ENCODE results near the gene RASA2. TPM values are rescaled to one million over a fixed set of nuclear protein-coding genes. Genes with fewer than 3 reads are reported as not detected.

The RASA2 gene
- total and polyA plus RNA-seq, 4 donors = 1.6 to 5.4 (median 4.6) TPM

DNA sequence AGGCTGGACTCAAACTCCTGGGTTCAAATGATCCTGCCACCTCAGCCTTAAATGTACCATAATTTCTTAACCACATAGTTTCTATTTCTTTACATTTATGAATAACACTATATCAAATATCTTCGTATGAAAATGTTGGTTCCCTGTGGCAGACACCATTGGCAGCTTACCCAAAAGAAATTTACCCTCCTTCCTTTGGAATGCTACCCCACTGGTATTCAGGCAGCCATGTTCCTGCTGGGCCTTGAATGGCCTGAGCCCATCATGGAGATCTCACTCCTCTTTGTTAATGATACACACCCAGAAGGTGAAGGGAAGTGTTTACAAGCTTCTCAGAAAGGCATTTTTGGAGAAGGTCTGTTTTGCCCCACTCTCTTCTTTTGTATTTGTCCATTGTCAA lies 157.0 kb downstream of the RASA2 start:
- no peaks in the 10 kb centered on the region for H3K9me3 ChIP-seq (ENCODE audit: control insufficient read depth in 4 of 4, low read length in 3 of 4)
- 80% methylated on average over 1 of the region's 1 CpG for WGBS

GRCh38 chr3:141644931-141645330 lies 158.1 kb downstream of the RASA2 start:
- Histone ChIP-seq H3K36me3 (ENCODE audit: control insufficient read depth in 4 of 4, insufficient read depth in 3 of 4, low read depth in 1 of 4, low read length in 3 of 4) (no peaks in the 10 kb centered on the region), H3K27me3 (ENCODE audit: control insufficient read depth in 4 of 4, insufficient read depth in 4 of 4, low read length in 3 of 4) (no peaks in the 10 kb centered on the region), H3K4me1 (ENCODE audit: control insufficient read depth in 4 of 4, insufficient read depth in 4 of 4, low read length in 3 of 4) (peaks cover 0 to 3% (median 0%) of the 10 kb centered on the region in 4 donors), H3K9me3 (ENCODE audit: control insufficient read depth in 4 of 4, low read length in 3 of 4) (no peaks in the 10 kb centered on the region), H3K9ac (ENCODE audit: low read depth in 1 of 2, low read length in 2 of 2) (no peak overlapping the region), H3K27ac (ENCODE audit: low read depth in 1 of 2, low read length in 2 of 2) (no peak overlapping the region), H3K4me3 (ENCODE audit: low read depth in 1 of 3, low read length in 3 of 3) (no peak overlapping the region)
- WGBS = 31% methylated on average over 5 of the region's 5 CpGs
- peak; percentile 86 for DNase-seq (ENCODE audit: low spot score)
- TF ChIP-seq HNF4A (conservative IDR thresholded peaks at IDR 0.05) (peak; percentile 19 to 47), ZBTB33 (IDR thresholded peaks at IDR 0.05) (no peak), HNF4G (IDR thresholded peaks at IDR 0.05) (no peak), TAF1 (conservative IDR thresholded peaks at IDR 0.05) (no peak), YY1 (IDR thresholded peaks at IDR 0.05) (no peak), GABPA (IDR thresholded peaks at IDR 0.05 in 1 of 2, conservative IDR thresholded peaks at IDR 0.05 in 1 of 2) (no peak), FOXA2 (IDR thresholded peaks at IDR 0.05) (no peak), EGR1 (IDR thresholded peaks at IDR 0.05; ENCODE audit: low read depth in 2 of 2) (no peak), REST (IDR thresholded peaks at IDR 0.05) (no peak), FOXA1 (IDR thresholded peaks at IDR 0.05) (no peak), RAD21 (IDR thresholded peaks at IDR 0.05) (peak; percentile 66 to 79), RXRA (IDR thresholded peaks at IDR 0.05) (peak; percentile 23 to 39)
- TF ChIP-seq, protein P1, sequence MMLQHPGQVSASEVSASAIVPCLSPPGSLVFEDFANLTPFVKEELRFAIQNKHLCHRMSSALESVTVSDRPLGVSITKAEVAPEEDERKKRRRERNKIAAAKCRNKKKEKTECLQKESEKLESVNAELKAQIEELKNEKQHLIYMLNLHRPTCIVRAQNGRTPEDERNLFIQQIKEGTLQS (IDR thresholded peaks at IDR 0.05) = no peak
- TF ChIP-seq, protein P2, sequence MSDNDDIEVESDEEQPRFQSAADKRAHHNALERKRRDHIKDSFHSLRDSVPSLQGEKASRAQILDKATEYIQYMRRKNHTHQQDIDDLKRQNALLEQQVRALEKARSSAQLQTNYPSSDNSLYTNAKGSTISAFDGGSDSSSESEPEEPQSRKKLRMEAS (IDR thresholded peaks at IDR 0.05) = no peak
- TF ChIP-seq, protein P3, sequence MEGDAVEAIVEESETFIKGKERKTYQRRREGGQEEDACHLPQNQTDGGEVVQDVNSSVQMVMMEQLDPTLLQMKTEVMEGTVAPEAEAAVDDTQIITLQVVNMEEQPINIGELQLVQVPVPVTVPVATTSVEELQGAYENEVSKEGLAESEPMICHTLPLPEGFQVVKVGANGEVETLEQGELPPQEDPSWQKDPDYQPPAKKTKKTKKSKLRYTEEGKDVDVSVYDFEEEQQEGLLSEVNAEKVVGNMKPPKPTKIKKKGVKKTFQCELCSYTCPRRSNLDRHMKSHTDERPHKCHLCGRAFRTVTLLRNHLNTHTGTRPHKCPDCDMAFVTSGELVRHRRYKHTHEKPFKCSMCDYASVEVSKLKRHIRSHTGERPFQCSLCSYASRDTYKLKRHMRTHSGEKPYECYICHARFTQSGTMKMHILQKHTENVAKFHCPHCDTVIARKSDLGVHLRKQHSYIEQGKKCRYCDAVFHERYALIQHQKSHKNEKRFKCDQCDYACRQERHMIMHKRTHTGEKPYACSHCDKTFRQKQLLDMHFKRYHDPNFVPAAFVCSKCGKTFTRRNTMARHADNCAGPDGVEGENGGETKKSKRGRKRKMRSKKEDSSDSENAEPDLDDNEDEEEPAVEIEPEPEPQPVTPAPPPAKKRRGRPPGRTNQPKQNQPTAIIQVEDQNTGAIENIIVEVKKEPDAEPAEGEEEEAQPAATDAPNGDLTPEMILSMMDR (IDR thresholded peaks at IDR 0.05; ENCODE audit: low read depth, low read length, missing input control) = peak; percentile 61

More for the DNA sequence above, 157.0 kb downstream of the RASA2 start:
- no peaks in the 10 kb centered on the region for H3K27me3 ChIP-seq (ENCODE audit: control insufficient read depth in 4 of 4, insufficient read depth in 4 of 4, low read length in 3 of 4)
- H3K9ac ChIP-seq (ENCODE audit: low read depth in 1 of 2, low read length in 2 of 2) = no peak overlapping the region
- no peak overlapping the region for H3K4me3 ChIP-seq (ENCODE audit: low read depth in 1 of 3, low read length in 3 of 3)
- no peak overlapping the region for H3K27ac ChIP-seq (ENCODE audit: low read depth in 1 of 2, low read length in 2 of 2)
- no peak for DNase-seq (ENCODE audit: low spot score)
- peaks cover 0 to 3% (median 0%) of the 10 kb centered on the region in 4 donors for H3K4me1 ChIP-seq (ENCODE audit: control insufficient read depth in 4 of 4, insufficient read depth in 4 of 4, low read length in 3 of 4)
- TF ChIP-seq, protein P1 (IDR thresholded peaks at IDR 0.05) = no peak
- TF ChIP-seq NR2F2 (IDR thresholded peaks at IDR 0.05) (no peak), RAD21 (IDR thresholded peaks at IDR 0.05) (no peak), FOXA1 (IDR thresholded peaks at IDR 0.05) (no peak), REST (IDR thresholded peaks at IDR 0.05) (no peak)
- H3K36me3 ChIP-seq (ENCODE audit: control insufficient read depth in 4 of 4, insufficient read depth in 3 of 4, low read depth in 1 of 4, low read length in 3 of 4) = no peaks in the 10 kb centered on the region
